B cell (primary cell): ENCODE data around the gene THSD7A. TPM values are rescaled to one million over a fixed set of nuclear protein-coding genes. Genes with fewer than 3 reads are reported as not detected.

Source experiments
- ATAC-seq: fragments of 200-7000 bp; cut with Tn5 transposase; one replicate; pipeline ENCODE4 v1.10.0; 2021; ENCODE audit warnings: low read depth, mild to moderate bottlenecking, moderate number of reproducible peaks, moderate library complexity
- CTCF ChIA-PET: fragments of 350-600 bp; sonication (Branson Sonifier 250); formaldehyde crosslinking; loops from one replicate; lab custom pipeline; 2021; ENCODE audit warnings: antibody characterized with exemption, inconsistent platforms; lab: Charles Lee
- POLR2A ChIA-PET: fragments of 350-600 bp; sonication (Branson Sonifier 250); formaldehyde crosslinking; loops from one replicate; lab custom pipeline; 2021; ENCODE audit warnings: antibody characterized with exemption; lab: Charles Lee
- DNase-seq: peaks from one replicate; pipeline ENCODE4 v3.0.0; 2013
- H2AFZ ChIP-seq: 2 replicates; pipeline ENCODE4 v1.6.1; 2012; ENCODE audit warnings: mild to moderate bottlenecking, low read depth, low read length; ENCODE audit not compliant: insufficient read depth, poor library complexity, severe bottlenecking
- H3K27ac ChIP-seq, 2 donors: 1 replicate in 1 of 2; 2 replicates in 1 of 2; pipeline ENCODE4 v1.5.1; 2012 to 2013; ENCODE audit warnings: low read length in 2 of 2, mild to moderate bottlenecking in 2 of 2, moderate library complexity in 1 of 2
- H3K27me3 ChIP-seq, 4 experiments: fragments of 200-600 bp in 1 of 4; sonication (generic) in 1 of 4; replicated peaks in 1 of 4; 1 replicate in 2 of 4; 2 replicates in 2 of 4; pipeline versions ENCODE4 v1.6.1 to v1.7.0; 2013 to 2016; ENCODE audit warnings: low read length in 3 of 4, mild to moderate bottlenecking in 2 of 4, mixed read lengths in 1 of 4, moderate library complexity in 1 of 4; ENCODE audit not compliant: insufficient read depth in 4 of 4, control insufficient read depth in 3 of 4; ENCODE audit errors: control extremely low read depth in 1 of 4
- H3K36me3 ChIP-seq, 2 experiments: replicated peaks in 1 of 2; 1 replicate in 1 of 2; 2 replicates in 1 of 2; pipeline versions ENCODE4 v1.6.1 to v1.7.1; 2013; ENCODE audit warnings: low read length in 1 of 2; ENCODE audit not compliant: insufficient read depth in 2 of 2, control insufficient read depth in 1 of 2; ENCODE audit errors: control extremely low read depth in 1 of 2, extremely low read depth in 1 of 2
- H3K4me1 ChIP-seq, 2 donors: fragments of 200-600 bp in 1 of 2; sonication (generic) in 1 of 2; 1 replicate in 1 of 2; 2 replicates in 1 of 2; pipeline versions ENCODE4 v1.5.1 to v1.6.1; 2013 to 2017; ENCODE audit warnings: low read length in 2 of 2; ENCODE audit not compliant: control insufficient read depth in 2 of 2, insufficient read depth in 2 of 2
- H3K4me2 ChIP-seq: replicated peaks from 2 replicates; pipeline ENCODE3; 2012; ENCODE audit warnings: mild to moderate bottlenecking, low read depth, low read length; ENCODE audit not compliant: poor library complexity, severe bottlenecking
- H3K4me3 ChIP-seq, 5 experiments: fragments of 200-600 bp in 1 of 5; sonication (generic) in 1 of 5; 1 replicate in 3 of 5; 2 replicates in 2 of 5; pipeline versions ENCODE4 v1.5.1 to v1.7.0; 2011 to 2016; ENCODE audit warnings: low read length in 4 of 5, mild to moderate bottlenecking in 4 of 5, low read depth in 2 of 5, control low read depth in 1 of 5, moderate library complexity in 1 of 5; ENCODE audit not compliant: insufficient read depth in 1 of 5; ENCODE audit errors: control extremely low read depth in 1 of 5, extremely low read depth in 1 of 5
- H3K79me2 ChIP-seq: fragments of 200-600 bp; sonication (generic); one replicate; pipeline ENCODE4 v1.6.0; 2016; ENCODE audit warnings: low read length; ENCODE audit not compliant: control insufficient read depth, insufficient read depth
- H3K9ac ChIP-seq: fragments of 200-600 bp; sonication (generic); 2 replicates; pipeline ENCODE4 v1.6.1; 2017; ENCODE audit warnings: mild to moderate bottlenecking, low read length, moderate library complexity
- H3K9me3 ChIP-seq, 3 donors: one replicate each; pipeline versions ENCODE4 v1.6.1 to v1.7.1; 2013; ENCODE audit warnings: low read length in 2 of 3; ENCODE audit not compliant: control insufficient read depth in 2 of 3, insufficient read depth in 1 of 3; ENCODE audit errors: control extremely low read depth in 1 of 3
- H4K20me1 ChIP-seq: 2 replicates; pipeline ENCODE4 v1.6.0; 2012; ENCODE audit warnings: mild to moderate bottlenecking, low read length; ENCODE audit not compliant: insufficient read depth, control insufficient read depth, poor library complexity, severe bottlenecking
- H3K27ac Mint-ChIP-seq: one replicate; pipeline ENCODE4 v1.8.0; 2021; ENCODE audit warnings: mixed read lengths
- H3K27me3 Mint-ChIP-seq: one replicate; pipeline ENCODE4 v1.8.0; 2021; ENCODE audit warnings: mixed read lengths
- H3K4me1 Mint-ChIP-seq: one replicate; pipeline ENCODE4 v1.8.0; 2021; ENCODE audit warnings: mixed read lengths
- H3K4me3 Mint-ChIP-seq: one replicate; pipeline ENCODE4 v1.8.0; 2021; ENCODE audit warnings: mixed read lengths
- H3K9me3 Mint-ChIP-seq: one replicate; pipeline ENCODE4 v1.8.0; 2022; ENCODE audit warnings: mixed read lengths; ENCODE audit not compliant: insufficient read depth
- EZH2 ChIP-seq: IDR thresholded peaks from 2 replicates; pipeline ENCODE4 v1.6.1; 2012; ENCODE audit warnings: borderline replicate concordance, low read depth, mild to moderate bottlenecking, moderate library complexity, low read length; ENCODE audit not compliant: insufficient read depth, poor library complexity, severe bottlenecking
- WGBS: methylation state at CpG from one replicate; pipeline ENCODE4 v1.1.5; 2013; ENCODE audit warnings: missing lambda C conversion rate; ENCODE audit not compliant: insufficient coverage; 5-methylcytosine and 5-hydroxymethylcytosine counted together
- intact Hi-C: fragments of 100-400 bp; cut with micrococcal nuclease; formaldehyde crosslinking; loops from one replicate; pipeline ENCODE4 v1.10.0; 2022
- polyA plus RNA-seq: library from polyadenylated mRNA; depleted of rRNA; stranded (reverse); fragments of >200 nt; gene quantifications from 2 replicates; pipeline ENCODE4 v1.2.3, GENCODE V29; 2012
- total RNA-seq, 2 donors: library from RNA; stranded (reverse); fragments of 120-200 nt in 1 of 2; gene quantifications; 1 replicate in 1 of 2; 2 replicates in 1 of 2; pipeline versions ENCODE4 v1.2.3 to v1.2.4, GENCODE V29; 2013 to 2022
- TF ChIP-seq, protein P1 (sequence below): fragments of 200-600 bp; IDR thresholded peaks from one replicate; pipeline ENCODE4 v1.8.0; 2022; ENCODE audit warnings: antibody characterized with exemption, mild to moderate bottlenecking

THSD7A gene
- total and polyA plus RNA-seq, 2 donors (not counting 1 experiment from before 2014, with no cell fraction given) = not detected

GRCh38 chr7:11758627-11759111, 73.3 kb downstream of the THSD7A start:
- 100% methylated on average over 1 of the region's 2 CpGs for WGBS
- intact Hi-C loops = no loop called here
- H3K4me1 ChIP-seq = no peaks in the 10 kb centered on the region
- H3K4me2 ChIP-seq = no peak overlapping the region
- H4K20me1 ChIP-seq = no peaks in the 10 kb centered on the region
- no peaks in the 10 kb centered on the region for H3K4me1 Mint-ChIP-seq
- H3K79me2 ChIP-seq = no peaks in the 10 kb centered on the region
- ChIA-PET POLR2A (no interaction called here), CTCF (no interaction called here)
- H3K27me3 ChIP-seq = no peaks in the 10 kb centered on the region
- ATAC-seq = no peak
- H3K27me3 Mint-ChIP-seq = no peaks in the 10 kb centered on the region
- H3K27ac ChIP-seq = no peak overlapping the region
- H3K9me3 ChIP-seq = no peaks in the 10 kb centered on the region
- H2AFZ ChIP-seq = no peak overlapping the region
- no peak overlapping the region for H3K27ac Mint-ChIP-seq
- no peak for TF ChIP-seq EZH2
- TF ChIP-seq, protein P1, sequence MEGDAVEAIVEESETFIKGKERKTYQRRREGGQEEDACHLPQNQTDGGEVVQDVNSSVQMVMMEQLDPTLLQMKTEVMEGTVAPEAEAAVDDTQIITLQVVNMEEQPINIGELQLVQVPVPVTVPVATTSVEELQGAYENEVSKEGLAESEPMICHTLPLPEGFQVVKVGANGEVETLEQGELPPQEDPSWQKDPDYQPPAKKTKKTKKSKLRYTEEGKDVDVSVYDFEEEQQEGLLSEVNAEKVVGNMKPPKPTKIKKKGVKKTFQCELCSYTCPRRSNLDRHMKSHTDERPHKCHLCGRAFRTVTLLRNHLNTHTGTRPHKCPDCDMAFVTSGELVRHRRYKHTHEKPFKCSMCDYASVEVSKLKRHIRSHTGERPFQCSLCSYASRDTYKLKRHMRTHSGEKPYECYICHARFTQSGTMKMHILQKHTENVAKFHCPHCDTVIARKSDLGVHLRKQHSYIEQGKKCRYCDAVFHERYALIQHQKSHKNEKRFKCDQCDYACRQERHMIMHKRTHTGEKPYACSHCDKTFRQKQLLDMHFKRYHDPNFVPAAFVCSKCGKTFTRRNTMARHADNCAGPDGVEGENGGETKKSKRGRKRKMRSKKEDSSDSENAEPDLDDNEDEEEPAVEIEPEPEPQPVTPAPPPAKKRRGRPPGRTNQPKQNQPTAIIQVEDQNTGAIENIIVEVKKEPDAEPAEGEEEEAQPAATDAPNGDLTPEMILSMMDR = no peak
- H3K9ac ChIP-seq = no peak overlapping the region
- H3K36me3 ChIP-seq = no peaks in the 10 kb centered on the region
- H3K4me3 ChIP-seq = no peak overlapping the region
- no peaks in the 10 kb centered on the region for H3K9me3 Mint-ChIP-seq
- DNase-seq = no peak
- no peak overlapping the region for H3K4me3 Mint-ChIP-seq

DNA sequence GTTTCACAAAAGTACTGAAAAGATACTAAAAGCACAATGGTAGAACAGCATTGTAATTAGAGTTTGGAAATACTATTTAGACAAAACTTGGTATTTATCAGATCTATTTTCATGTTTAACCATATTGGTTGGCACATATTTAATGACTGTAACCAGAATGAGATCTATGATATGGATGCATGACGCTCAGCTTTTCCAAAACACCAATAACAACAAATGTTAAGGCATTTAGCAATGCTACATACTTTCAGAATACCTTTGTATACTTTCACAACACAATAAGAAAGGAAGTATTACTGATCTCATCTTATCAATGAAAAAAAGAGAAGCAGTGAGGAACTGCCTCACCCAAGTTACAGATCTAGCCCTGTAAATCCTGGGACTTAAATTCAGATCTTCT, 74.8 kb downstream of the THSD7A start:
- intact Hi-C loops = no loop called here
- H3K36me3 ChIP-seq = no peaks in the 10 kb centered on the region
- WGBS = no CpG with 5 or more reads among the region's 1 CpG
- no peaks in the 10 kb centered on the region for H3K4me1 ChIP-seq
- POLR2A ChIA-PET = no interaction called here
- DNase-seq (no peak), ATAC-seq (no peak)
- H3K4me3 Mint-ChIP-seq = no peak overlapping the region
- H3K4me2 ChIP-seq = no peak overlapping the region
- H3K79me2 ChIP-seq = no peaks in the 10 kb centered on the region
- no peak overlapping the region for H3K27ac Mint-ChIP-seq
- no peaks in the 10 kb centered on the region for H3K9me3 Mint-ChIP-seq
- H2AFZ ChIP-seq = no peak overlapping the region
- no peaks in the 10 kb centered on the region for H3K4me1 Mint-ChIP-seq
- H4K20me1 ChIP-seq = no peaks in the 10 kb centered on the region
- CTCF ChIA-PET = no interaction called here
- H3K4me3 ChIP-seq = no peak overlapping the region
- H3K27ac ChIP-seq = no peak overlapping the region
- TF ChIP-seq EZH2 = no peak
- TF ChIP-seq, protein P1 = no peak
- no peaks in the 10 kb centered on the region for H3K27me3 ChIP-seq
- no peaks in the 10 kb centered on the region for H3K27me3 Mint-ChIP-seq
- no peak overlapping the region for H3K9ac ChIP-seq
- H3K9me3 ChIP-seq = no peaks in the 10 kb centered on the region
